NB4 (cell line): Measurements from ENCODE around the gene LRFN2.

Experiments
- DNase-seq: peaks from one replicate; pipeline ENCODE4 v3.0.0; 2010; ENCODE audit warnings: low read depth
- H3K4me3 ChIP-seq: one replicate; pipeline ENCODE4 v1.5.1; 2011; ENCODE audit warnings: mild to moderate bottlenecking, low read depth, low read length, moderate library complexity
- MYC ChIP-seq: IDR thresholded peaks from 2 replicates; pipeline ENCODE4 v1.6.1; 2011; ENCODE audit warnings: low read depth, low read length
- POLR2A ChIP-seq: IDR thresholded peaks from 2 replicates; pipeline ENCODE4 v1.6.1; 2011; ENCODE audit warnings: mild to moderate bottlenecking; ENCODE audit not compliant: insufficient read length; ENCODE audit errors: extremely low read depth
- TF ChIP-seq, protein P1 (sequence below): IDR thresholded peaks from 2 replicates; pipeline ENCODE4 v1.6.1; 2011; ENCODE audit warnings: low read depth, low read length
- TF ChIP-seq, protein P2 (sequence below): IDR thresholded peaks from one replicate; pipeline ENCODE4 v1.5.1; 2012; ENCODE audit warnings: low read depth, low read length

Gene LRFN2

DNA sequence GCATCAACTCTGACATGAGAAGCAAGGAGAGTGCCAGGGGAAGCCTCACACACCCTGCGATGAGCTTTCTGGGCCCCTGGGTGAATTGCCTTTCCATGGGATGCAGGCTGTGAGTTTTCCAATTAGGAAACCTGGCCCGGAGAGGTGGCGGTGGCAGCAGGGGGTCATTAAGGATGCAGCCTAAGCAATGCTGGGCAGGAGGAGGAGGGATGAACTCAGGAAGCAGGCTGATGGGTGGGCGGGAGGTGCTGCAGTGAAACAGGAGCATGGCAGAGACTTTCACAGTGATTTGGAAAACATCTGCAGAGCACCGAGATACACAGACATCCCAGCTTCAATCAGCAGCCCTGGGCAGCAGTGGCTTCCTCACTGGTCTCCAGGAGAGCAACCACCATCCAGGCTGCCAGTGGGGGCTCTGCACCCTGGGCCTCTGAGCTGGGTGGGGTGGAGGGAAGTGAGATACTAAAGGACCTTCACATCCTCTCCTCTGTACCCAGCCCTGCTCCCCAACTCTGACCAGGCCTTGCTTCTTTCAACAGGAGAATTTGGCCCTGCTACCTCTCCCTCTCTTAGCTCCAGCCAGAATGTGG, 44.9 kb downstream of the LRFN2 start:
- DNase-seq = no peak
- no peak overlapping the region for H3K4me3 ChIP-seq
- TF ChIP-seq, protein P1, sequence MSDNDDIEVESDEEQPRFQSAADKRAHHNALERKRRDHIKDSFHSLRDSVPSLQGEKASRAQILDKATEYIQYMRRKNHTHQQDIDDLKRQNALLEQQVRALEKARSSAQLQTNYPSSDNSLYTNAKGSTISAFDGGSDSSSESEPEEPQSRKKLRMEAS = no peak
- TF ChIP-seq, protein P2, sequence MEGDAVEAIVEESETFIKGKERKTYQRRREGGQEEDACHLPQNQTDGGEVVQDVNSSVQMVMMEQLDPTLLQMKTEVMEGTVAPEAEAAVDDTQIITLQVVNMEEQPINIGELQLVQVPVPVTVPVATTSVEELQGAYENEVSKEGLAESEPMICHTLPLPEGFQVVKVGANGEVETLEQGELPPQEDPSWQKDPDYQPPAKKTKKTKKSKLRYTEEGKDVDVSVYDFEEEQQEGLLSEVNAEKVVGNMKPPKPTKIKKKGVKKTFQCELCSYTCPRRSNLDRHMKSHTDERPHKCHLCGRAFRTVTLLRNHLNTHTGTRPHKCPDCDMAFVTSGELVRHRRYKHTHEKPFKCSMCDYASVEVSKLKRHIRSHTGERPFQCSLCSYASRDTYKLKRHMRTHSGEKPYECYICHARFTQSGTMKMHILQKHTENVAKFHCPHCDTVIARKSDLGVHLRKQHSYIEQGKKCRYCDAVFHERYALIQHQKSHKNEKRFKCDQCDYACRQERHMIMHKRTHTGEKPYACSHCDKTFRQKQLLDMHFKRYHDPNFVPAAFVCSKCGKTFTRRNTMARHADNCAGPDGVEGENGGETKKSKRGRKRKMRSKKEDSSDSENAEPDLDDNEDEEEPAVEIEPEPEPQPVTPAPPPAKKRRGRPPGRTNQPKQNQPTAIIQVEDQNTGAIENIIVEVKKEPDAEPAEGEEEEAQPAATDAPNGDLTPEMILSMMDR = no peak
- TF ChIP-seq POLR2A (no peak), MYC (no peak)

DNA sequence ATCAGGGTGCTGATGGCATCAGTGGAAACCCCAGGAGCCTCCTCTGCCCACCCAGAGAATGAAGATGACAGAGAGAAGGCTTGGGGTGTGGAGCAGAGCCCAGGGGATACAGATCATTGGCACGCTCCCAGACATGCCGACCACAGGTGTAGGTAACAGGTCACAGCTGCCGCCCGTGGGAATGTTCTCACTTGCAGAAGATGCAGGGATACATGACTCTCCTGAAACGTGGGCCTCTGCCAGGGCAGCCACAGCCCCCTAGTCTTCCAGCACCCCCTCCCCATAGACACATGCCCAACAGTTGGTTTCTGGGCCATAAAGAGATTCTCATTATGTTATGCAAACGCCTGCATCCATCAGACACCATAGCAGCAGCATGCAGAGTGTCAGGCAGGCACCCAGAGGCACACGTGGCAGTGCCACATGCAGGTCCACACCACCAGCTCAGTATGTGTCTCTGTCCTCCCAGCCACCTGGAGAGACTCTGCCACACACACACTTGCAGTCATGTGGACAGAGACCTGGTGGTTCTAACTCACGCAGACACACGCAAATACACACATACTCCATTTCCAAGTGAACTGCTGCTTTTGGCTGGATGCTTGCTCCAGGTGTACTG, 45.5 kb downstream of the LRFN2 start:
- no peak for DNase-seq
- H3K4me3 ChIP-seq = no peak overlapping the region
- no peak for TF ChIP-seq MYC
- TF ChIP-seq, protein P2 = no peak
- TF ChIP-seq, protein P1 = no peak
- no peak for TF ChIP-seq POLR2A

DNA sequence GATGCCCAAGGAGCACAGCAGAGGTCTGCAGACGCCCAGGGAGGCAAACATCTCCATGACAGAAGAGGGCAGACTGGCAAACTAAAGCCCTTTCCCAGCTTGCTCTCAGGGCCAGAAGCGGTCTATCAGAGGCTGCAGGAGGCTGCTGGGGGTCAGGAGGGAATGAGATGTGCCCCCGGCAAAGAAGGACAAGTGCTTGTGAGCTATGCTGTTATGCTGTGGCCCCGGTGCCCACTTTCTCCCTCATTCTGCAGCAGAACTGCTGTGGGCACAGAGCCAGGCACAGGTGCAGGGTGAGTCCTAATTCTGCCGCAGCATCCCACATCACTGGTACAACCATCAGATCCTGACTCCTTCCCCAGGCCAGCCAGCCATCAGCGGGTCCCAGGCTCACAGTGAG, 46.4 kb downstream of the LRFN2 start:
- no peak for DNase-seq
- TF ChIP-seq POLR2A (no peak), MYC (no peak)
- TF ChIP-seq, protein P1 = no peak
- TF ChIP-seq, protein P2 = no peak

DNA sequence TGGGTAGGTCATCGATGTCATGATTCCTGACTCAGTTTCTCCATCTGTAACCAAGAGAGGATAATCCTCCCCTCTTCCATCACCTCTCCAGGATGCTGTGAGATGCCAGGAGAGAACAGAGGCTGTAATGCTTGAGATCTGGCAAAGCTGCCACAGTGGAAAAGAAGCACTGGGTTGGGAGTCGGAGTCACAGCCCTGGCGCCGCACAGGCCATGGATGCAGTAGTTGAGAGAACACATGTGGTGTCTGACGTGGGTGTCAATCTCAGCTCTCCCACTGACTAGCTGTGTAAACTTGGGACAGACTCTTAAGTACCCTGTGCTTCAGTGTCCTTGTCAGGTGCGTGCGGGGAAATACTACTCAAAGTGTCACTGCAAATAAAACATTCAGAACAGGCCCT, 47.3 kb downstream of the LRFN2 start:
- no peak overlapping the region for H3K4me3 ChIP-seq
- DNase-seq = no peak
- no peak for TF ChIP-seq POLR2A
- TF ChIP-seq, protein P1 = no peak
- TF ChIP-seq, protein P2 = no peak
- TF ChIP-seq MYC = no peak

More for the DNA sequence above, 46.4 kb downstream of the LRFN2 start:
- no peak overlapping the region for H3K4me3 ChIP-seq

DNA sequence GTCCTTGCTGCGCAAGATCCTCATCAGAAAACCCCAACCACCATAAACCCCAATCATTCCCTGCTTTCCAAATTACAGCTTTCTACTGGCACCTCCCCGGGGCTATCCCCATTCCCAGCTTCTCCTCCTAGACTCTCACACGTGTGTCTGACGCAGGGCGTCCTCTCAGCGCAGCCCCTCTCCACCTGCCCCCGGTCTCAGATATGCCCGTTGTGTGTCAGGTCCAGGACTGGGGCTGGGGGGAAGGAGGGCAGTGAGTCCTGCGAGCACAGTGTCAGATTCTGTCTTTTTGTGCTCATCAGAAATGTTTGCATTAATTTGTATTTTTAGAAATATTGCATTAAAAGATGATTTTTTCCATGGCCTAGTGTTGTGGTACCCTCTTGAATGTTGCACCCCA, 48.6 kb downstream of the LRFN2 start:
- H3K4me3 ChIP-seq = no peak overlapping the region
- TF ChIP-seq MYC (no peak), POLR2A (no peak)
- TF ChIP-seq, protein P2 = no peak
- TF ChIP-seq, protein P1 = no peak

DNA sequence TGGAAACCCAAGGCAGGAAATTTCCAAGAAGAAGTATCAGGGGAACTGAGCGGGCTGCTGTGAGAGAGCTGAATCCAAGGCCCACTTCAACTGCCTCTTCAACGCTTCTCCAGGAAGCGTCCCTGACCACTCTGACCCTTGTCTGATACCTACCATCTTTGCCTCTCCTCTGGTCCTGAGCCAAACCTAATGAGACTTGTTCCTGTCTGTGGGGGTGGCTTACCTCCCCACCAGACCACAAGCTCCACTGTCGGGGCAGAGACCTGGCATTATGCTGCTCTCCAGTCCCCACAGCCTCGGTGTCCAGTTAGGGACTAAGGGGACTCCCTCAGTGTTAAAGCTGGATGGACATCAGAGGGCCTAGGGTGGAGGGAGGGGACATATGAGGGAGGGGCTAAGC, 49.7 kb downstream of the LRFN2 start:
- no peak for DNase-seq
- H3K4me3 ChIP-seq = no peak overlapping the region
- TF ChIP-seq MYC (no peak), POLR2A (no peak)

More for the DNA sequence above, 48.6 kb downstream of the LRFN2 start:
- DNase-seq = no peak
